ENCODE measurements around the gene FAM25G.
"Not testable (repeated sequence)": the region's sequence is repeated elsewhere in the genome, so short reads cannot be mapped to it uniquely, and the experiment has no call there.

DNA sequence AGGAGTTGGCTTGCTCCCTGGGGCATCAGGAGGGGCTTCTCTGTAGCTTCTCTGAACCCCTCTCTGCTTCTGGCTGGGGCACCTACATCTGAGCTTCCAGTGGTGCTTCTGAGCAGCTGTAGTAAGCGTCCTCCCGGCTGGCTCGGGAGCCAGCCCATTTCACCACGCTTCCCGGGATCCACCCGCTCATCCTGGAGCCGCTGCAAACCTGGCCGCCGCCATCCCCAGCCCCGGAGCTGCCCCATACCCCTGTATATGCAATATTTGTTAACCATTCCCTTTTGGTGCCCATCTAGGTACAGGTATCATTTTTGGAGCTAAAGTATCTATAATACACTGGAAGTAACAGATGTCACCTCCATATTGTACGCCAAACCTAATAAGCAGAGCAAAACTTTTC, 6.7 kb downstream of the FAM25G start:
- not testable (repeated sequence) for TF ChIP-seq POLR2A (IDR thresholded peaks at IDR 0.05; ENCODE audit: low read depth, low read length); EZH2 (IDR thresholded peaks at IDR 0.05; ENCODE audit: borderline replicate concordance, low read depth, low read length, severe bottlenecking); FOS (IDR thresholded peaks at IDR 0.05; ENCODE audit: borderline replicate concordance, insufficient read depth, low read length); MYC (IDR thresholded peaks at IDR 0.05; ENCODE audit: low read depth, low read length); GATA2 (IDR thresholded peaks at IDR 0.05; ENCODE audit: insufficient read depth, insufficient read length, low read depth, low read length); POLR2AphosphoS5 (IDR thresholded peaks at IDR 0.05; ENCODE audit: insufficient read depth, low read depth, low read length)
- TF ChIP-seq, protein P1, sequence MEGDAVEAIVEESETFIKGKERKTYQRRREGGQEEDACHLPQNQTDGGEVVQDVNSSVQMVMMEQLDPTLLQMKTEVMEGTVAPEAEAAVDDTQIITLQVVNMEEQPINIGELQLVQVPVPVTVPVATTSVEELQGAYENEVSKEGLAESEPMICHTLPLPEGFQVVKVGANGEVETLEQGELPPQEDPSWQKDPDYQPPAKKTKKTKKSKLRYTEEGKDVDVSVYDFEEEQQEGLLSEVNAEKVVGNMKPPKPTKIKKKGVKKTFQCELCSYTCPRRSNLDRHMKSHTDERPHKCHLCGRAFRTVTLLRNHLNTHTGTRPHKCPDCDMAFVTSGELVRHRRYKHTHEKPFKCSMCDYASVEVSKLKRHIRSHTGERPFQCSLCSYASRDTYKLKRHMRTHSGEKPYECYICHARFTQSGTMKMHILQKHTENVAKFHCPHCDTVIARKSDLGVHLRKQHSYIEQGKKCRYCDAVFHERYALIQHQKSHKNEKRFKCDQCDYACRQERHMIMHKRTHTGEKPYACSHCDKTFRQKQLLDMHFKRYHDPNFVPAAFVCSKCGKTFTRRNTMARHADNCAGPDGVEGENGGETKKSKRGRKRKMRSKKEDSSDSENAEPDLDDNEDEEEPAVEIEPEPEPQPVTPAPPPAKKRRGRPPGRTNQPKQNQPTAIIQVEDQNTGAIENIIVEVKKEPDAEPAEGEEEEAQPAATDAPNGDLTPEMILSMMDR (IDR thresholded peaks at IDR 0.05; ENCODE audit: extremely low read depth in 1 of 2, insufficient read depth in 1 of 2, low read depth in 1 of 2, low read length in 2 of 2): not testable (repeated sequence)
- TF ChIP-seq, protein P2, sequence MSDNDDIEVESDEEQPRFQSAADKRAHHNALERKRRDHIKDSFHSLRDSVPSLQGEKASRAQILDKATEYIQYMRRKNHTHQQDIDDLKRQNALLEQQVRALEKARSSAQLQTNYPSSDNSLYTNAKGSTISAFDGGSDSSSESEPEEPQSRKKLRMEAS (IDR thresholded peaks at IDR 0.05; ENCODE audit: insufficient read depth, insufficient read length): not testable (repeated sequence)
